GM10847 (cell line): ENCODE data around the gene OR4C16.

Experiments
- POLR2A ChIP-seq: IDR thresholded peaks from 2 replicates; pipeline ENCODE4 v1.6.1; 2011; ENCODE audit not compliant: insufficient read length; ENCODE audit errors: extremely low read depth

Gene OR4C16, protein sequence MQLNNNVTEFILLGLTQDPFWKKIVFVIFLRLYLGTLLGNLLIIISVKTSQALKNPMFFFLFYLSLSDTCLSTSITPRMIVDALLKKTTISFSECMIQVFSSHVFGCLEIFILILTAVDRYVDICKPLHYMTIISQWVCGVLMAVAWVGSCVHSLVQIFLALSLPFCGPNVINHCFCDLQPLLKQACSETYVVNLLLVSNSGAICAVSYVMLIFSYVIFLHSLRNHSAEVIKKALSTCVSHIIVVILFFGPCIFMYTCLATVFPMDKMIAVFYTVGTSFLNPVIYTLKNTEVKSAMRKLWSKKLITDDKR

DNA sequence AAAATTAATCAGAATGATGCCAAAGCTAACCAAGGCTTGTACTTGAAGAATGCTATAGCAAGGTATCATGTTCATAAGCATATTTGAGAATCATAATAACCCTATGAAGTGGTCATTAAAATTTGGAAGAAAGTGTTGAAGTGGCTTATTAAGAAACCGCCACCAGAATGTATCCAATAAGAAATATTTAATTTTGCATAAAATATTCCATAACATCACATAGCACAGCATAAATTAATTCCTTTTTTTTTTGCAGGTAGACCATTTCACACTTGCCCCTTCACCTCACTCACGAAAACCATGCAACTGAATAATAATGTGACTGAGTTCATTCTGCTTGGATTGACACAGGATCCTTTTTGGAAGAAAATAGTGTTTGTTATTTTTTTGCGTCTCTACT lies at the start of gene OR4C16:
Gene OR4C16, plus strand, starts transcription at position 301 of the 400 bp plus-strand sequence. Its CDS starts 0 bp downstream, at position 301.
- no peak for TF ChIP-seq POLR2A

DNA sequence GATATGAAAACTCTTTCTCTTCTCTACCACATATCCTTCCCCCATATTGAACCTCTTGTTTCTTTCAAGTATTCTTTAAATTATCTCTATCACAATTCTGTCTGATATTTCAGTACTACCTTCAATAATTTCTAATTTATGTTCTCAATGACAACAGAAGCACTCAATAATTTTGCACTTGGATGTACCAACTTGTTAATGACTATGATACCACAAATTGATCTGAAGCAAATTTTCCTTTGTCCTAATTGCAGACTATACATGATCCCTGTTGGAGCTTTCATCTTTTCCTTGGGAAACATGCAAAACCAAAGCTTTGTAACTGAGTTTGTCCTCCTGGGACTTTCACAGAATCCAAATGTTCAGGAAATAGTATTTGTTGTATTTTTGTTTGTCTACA lies 17.8 kb upstream of the OR4C16 start, which contains the start of gene OR4C15:
Gene OR4C15, plus strand, starts transcription at position 301 of the 400 bp plus-strand sequence. Its CDS starts 0 bp downstream, at position 301.
- TF ChIP-seq POLR2A: no peak

DNA sequence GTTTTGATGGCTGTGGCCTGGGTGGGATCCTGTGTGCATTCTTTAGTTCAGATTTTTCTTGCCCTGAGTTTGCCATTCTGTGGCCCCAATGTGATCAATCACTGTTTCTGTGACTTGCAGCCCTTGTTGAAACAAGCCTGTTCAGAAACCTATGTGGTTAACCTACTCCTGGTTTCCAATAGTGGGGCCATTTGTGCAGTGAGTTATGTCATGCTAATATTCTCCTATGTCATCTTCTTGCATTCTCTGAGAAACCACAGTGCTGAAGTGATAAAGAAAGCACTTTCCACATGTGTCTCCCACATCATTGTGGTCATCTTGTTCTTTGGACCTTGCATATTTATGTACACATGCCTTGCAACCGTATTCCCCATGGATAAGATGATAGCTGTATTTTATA lies 620 bp downstream of the OR4C16 start:
- TF ChIP-seq POLR2A: no peak

DNA sequence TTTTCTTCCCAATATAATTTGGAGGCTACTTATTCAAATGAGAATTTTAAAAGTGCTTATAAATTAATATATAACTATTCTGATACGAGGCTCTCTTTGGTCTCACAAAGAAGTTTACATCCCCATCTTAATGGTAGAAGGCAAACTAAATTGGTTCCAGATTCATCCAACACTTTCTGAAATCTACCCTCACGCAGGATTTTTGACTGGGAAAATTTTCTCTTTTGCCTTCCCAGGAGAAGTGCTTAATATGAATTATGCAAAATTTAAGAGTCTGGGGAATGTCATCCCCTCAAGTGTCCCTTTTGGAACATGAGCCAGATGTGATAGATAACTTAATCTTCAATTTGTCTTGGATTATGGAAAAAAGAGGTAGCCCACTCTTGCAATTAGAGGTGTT lies 35.6 kb downstream of the OR4C16 start, which contains the start of gene OR4C11:
Gene OR4C11, minus strand, starts transcription at position 101 of the 400 bp plus-strand sequence. CDS start 3,272 bp downstream, outside the sequence.
- no peak for TF ChIP-seq POLR2A
